HG03103 (cell line): ENCODE data around the gene CDPF1.

Experiments
- ATAC-seq: cut with Tn5 transposase; IDR thresholded peaks from one replicate; pipeline ENCODE4 v1.9.1; 2021; ENCODE audit warnings: low read depth; ENCODE audit not compliant: unreplicated experiment

The CDPF1 gene

GRCh38 chr22:46250035-46250782 is at the start of gene CDPF1:
CDPF1 (minus strand) TSS chr22:46250293; CDS start chr22:46248284, 2,009 bp downstream.
- peak; percentile 62 for ATAC-seq

GRCh38 chr22:46299101-46299500 is 49.0 kb upstream of the CDPF1 start:
- no peak for ATAC-seq

DNA sequence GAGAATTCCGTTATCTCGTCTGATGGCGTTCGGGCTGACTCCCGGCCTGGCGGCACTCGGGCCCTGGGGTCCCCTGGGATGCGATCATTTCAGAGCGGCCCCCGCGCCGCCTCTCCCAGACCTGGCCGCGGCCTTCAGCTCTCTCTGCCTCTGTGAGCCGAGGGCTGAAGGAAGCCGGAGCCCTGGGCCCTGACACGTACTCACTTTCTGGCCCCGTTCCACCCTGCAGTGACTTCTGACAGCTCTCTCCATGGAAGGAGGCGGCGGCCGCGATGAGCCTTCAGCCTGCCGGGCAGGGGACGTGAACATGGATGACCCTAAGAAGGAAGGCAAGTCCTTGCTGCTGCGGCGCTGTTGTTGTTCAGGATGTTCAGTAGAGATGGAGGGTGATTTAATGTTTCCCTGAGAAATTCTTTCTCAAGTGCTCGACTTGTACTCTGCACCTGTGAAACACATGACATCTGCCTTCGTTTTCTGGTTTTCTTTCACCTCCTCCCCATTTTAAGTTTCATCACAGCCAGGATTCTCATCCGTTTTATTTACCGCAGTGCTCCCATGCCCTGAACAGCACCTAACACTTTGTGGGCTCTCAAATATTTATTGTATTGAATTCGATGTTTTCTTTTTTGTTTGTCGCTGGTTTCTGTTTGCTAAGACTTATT is 47.2 kb upstream of the CDPF1 start:
- ATAC-seq = no peak

GRCh38 chr22:46296257-46297150 is 46.4 kb upstream of the CDPF1 start, which contains the start of gene GTSE1:
GTSE1 (plus strand) TSS chr22:46296870; CDS start chr22:46297401, 531 bp downstream.
- peak; percentile 86 for ATAC-seq

DNA sequence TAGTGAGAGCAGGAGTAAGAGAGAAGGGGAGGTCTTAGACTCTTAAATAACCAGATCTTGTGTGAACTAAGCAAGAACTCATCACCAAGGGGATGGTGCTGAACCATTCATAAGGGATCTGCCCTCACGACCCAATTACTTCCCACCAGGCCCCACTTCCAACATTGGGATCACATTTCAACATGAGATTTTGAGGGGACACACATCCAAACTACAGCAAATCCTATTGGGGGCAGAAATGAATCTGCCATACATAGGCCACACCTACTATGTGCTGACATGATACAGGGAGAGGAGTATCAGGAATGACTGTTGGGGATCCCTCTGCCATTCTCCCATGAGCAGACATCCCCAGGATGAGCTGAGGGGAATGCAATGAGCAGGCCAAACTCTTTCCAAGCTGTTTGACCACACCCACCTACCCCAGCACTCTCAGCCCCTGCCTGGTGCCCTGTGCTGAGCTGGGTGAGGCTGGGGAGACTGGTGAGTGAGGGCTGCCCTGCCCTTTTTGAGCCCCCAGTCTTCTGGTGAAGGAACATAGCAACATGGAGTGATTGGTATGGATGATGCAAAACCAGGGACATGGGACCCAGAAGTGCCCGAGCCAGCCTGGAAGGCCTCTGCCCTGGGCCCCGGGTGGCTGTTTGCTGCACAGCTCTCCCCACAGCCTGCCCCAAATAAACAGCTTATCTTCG is 45.3 kb upstream of the CDPF1 start:
- no peak for ATAC-seq

DNA sequence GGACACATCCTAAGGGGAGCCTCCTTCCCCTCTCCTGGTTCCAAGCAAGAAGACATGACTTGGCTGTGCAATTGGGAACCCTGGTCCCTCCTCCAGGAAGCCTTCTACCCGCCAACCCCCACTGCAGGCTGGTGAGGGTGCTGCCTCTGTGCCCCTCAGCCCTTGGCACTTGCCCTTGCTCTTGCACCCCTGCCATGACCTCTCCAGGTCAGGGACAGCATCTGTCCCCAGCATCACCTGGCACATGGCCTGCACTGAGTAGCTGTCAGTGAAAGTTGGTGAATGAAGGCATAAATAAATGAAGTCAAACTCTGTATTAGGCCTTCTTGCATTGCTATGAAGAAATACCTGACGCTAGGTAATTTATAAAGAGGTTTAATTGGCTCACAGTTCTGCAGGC is 44.7 kb upstream of the CDPF1 start:
- no peak for ATAC-seq

DNA sequence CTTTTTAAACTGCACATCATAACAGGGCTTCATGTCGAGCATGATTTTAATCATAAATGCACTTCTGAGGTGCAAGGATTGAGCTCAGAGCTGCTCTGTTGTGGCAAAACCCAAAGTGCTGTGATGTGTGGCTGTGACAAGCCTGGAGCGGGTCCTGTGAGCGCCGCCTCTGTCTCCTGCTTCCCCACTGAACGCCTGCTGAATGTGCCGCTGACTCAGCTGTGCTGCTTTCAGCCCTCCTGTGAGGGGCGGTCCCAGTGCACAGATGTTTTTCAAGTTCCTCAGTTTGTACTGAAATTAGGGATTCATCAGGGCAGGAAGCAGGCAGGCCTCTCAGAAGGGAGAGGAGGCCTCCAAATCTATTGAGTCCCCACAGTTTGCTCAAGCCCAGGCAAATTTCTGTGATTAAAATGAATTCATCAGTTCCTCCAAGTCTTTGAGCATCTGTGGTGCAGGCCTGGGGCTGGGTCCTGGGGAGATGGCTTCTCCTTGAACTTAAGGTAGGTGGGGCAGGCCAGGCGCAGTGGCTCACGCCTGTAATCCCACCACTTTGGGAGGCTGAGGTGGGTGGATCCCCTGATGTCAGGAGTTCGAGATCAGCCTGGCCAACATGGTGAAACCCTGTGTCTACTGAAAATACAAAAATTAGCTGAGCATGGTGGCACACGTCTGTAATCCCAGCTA is 43.6 kb upstream of the CDPF1 start:
- ATAC-seq = no peak

DNA sequence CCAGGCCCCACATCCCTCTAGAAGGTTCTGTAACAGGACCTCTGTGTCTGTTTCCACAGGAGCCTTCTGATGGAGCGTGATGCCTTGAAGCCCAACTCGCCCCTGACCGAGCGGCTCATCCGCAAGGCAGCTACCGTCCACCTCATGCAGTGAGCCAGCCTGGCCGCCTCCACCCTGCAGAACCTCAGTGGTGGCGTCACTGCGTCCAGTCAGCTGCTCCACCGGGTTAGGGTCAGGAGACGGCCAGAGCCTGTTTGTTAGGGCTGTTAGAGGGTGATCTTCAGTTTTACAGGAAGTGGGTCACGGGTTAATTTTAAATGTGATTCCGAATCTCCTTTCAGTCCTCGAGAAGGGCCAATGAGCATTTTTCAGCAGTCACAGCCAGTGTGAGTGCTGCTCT is 42.6 kb upstream of the CDPF1 start:
- no peak for ATAC-seq

- ATAC-seq = no peak
Measured at GRCh38 chr22:46292173-46292572, 42.1 kb upstream of the CDPF1 start.

GRCh38 chr22:46290843-46291785 is 41.0 kb upstream of the CDPF1 start:
- no peak for ATAC-seq

DNA sequence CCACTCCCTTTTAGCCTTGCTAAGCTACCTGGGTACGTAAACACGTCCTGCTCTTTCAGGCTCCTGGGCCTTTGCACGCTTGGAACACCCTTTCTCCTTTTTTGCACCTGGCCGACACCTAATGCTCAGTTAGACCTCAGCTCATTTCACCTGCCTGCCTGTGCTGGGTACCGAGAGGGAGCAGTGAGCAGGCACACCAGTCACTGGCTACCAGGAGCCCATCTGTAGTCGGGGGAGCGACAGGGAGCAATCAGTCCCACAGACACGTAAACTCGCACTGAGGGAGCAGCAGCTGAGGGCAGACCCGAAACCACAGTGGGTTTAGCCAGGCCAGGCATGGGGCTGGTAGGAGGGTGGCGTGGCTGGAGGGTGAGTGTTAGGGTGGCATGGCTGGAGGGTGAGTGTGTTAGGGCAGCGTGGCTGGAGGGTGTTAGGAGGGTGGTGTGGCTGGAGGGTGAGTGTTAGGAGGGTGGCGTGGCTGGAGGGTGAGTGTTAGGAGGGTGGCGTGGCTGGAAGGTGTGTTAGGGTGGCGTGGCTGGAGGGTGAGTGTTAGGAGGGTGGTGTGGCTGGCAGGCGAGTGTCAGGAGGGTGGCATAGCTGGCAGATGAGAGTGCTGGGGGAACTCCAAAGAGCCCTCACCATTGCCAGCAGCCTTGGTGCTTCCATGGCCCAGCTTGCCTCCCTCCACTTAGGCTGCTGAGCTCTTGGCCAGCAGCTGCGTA is 40.2 kb upstream of the CDPF1 start:
- no peak for ATAC-seq

GRCh38 chr22:46289244-46289891 is 39.3 kb upstream of the CDPF1 start:
- ATAC-seq = no peak

- ATAC-seq = no peak
Measured at GRCh38 chr22:46288846-46289243, 38.8 kb upstream of the CDPF1 start.

GRCh38 chr22:46287873-46288751 is 38.0 kb upstream of the CDPF1 start:
- ATAC-seq = no peak

DNA sequence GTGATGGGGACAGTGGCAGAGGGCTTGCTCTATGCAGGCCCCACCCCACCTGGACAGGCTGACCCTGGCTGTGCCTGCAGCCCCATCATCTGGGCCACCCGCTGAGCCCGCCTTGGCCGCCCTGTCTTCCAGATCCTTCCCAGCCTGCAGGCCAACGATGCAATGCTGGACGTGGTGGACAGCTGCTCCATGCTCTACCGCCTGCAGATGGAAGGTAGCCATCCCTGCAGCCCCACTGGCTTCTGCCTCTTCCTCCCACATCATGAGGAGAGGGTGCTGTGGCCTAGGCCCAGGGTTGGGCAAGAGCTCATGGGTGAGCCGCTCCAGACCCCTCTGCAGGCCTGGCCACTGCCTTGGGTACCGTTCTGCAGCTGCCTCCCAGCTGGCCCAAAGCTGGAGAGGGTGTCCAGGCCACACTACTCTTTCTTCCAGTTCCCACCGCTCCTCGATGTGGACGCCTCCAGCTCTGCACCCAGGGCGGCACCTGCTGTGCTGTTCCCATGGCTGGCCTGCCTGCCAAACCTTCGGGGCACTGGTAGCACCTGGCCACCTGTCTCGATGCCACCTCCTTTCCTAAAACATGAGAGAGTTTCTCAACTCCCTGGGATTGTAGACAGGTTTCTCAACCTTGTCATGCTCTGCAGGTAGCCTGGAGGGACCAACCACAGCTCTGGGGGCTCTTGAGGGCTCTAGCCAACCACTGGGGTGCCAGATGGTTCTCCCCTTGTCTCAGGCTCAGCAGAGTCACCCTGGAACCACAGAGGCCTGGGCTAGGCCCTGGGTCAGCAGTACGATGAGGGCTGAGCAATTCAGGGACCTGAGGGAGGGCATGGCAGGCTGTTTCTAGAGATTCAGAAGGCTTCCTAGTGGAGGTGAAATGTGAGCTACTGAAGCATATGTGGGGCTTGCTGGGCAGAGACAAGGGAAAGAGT is 37.1 kb upstream of the CDPF1 start:
- ATAC-seq = no peak

DNA sequence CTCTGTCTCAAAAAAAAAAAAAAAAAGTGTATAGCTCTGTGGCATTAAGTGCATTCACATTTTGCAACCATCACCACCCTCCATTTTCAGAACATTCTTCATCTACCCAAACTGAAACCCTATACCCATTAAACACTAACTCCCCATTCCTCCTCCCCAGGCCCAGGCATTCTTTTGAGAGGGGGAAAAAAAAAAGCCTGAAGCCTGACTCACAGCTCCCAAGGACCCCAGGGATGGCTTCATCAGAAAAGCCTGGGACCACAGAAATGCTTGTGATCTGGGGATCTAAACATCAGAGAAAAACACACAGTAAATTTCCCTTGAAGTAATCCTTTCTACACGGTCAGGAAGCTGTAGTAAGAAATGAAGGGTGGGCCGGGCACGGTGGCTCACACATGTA is 35.9 kb upstream of the CDPF1 start:
- no peak for ATAC-seq
